WTC11 (cell line): ENCODE measurements around the gene STOX2.

Source experiments
- AFF4 ChIP-seq: sonication (generic); formaldehyde crosslinking; IDR thresholded peaks from 2 replicates; pipeline ENCODE4 v1.8.1; 2023; ENCODE audit warnings: mild to moderate bottlenecking, missing genetic modification reagents, borderline replicate concordance
- ATF2 ChIP-seq: sonication (generic); formaldehyde crosslinking; IDR thresholded peaks from 2 replicates; pipeline ENCODE4 v1.8.1; 2022; ENCODE audit warnings: low read depth, missing genetic modification reagents, borderline replicate concordance
- CTCF ChIP-seq: fragments of 200-600 bp; IDR thresholded peaks from 2 replicates; pipeline ENCODE4 v1.8.0; 2022; ENCODE audit warnings: antibody characterized with exemption
- HMGA2 ChIP-seq: fragments of 250-450 bp; sonication (Bioruptor Pico); IDR thresholded peaks from 2 replicates; pipeline ENCODE4 v1.4.0; 2021; ENCODE audit warnings: mild to moderate bottlenecking, moderate library complexity
- HMGXB4 ChIP-seq: sonication (generic); formaldehyde crosslinking; IDR thresholded peaks from 2 replicates; pipeline ENCODE4 v1.8.1; 2023; ENCODE audit warnings: mild to moderate bottlenecking, moderate library complexity, missing genetic modification reagents
- NR3C1 ChIP-seq: sonication (generic); formaldehyde crosslinking; conservative IDR thresholded peaks from 2 replicates; pipeline ENCODE4 v1.8.1; 2023; ENCODE audit warnings: low read depth, mild to moderate bottlenecking, missing genetic modification reagents
- USF2 ChIP-seq: sonication (generic); formaldehyde crosslinking; IDR thresholded peaks from 2 replicates; pipeline ENCODE4 v1.8.1; 2023; ENCODE audit warnings: mild to moderate bottlenecking, missing genetic modification reagents, moderate library complexity
- ZNF121 ChIP-seq: sonication (generic); formaldehyde crosslinking; IDR thresholded peaks from 2 replicates; pipeline ENCODE4 v1.8.0; 2023; ENCODE audit warnings: missing genetic modification reagents
- ZNF263 ChIP-seq: sonication (generic); formaldehyde crosslinking; IDR thresholded peaks from 2 replicates; pipeline ENCODE4 v1.8.1; 2022; ENCODE audit warnings: low read depth, mild to moderate bottlenecking, moderate library complexity, missing genetic modification reagents
- ZNF416 ChIP-seq: fragments of 250-450 bp; sonication (Bioruptor Pico); IDR thresholded peaks from 2 replicates; pipeline ENCODE4 v1.9.0; 2021; ENCODE audit warnings: mild to moderate bottlenecking, inconsistent platforms

GRCh38 chr4:184062769-184063168 is 157.7 kb downstream of the STOX2 start:
- TF ChIP-seq HMGA2 (CRISPR knock-in tag) = no peak
- no peak for TF ChIP-seq ZNF263 (CRISPR knock-in tag)
- TF ChIP-seq ZNF121 (CRISPR knock-in tag) = no peak
- TF ChIP-seq CTCF = no peak
- no peak for TF ChIP-seq HMGXB4 (CRISPR knock-in tag)
- no peak for TF ChIP-seq USF2 (CRISPR knock-in tag)
- TF ChIP-seq ZNF416 (CRISPR knock-in tag) = no peak
- no peak for TF ChIP-seq ATF2 (CRISPR knock-in tag)
- TF ChIP-seq AFF4 (CRISPR knock-in tag) = no peak
- TF ChIP-seq NR3C1 (CRISPR knock-in tag) = no peak
